ENCODE measurements around the gene FCER2.
"Not testable (repeated sequence)": the region's sequence is repeated elsewhere in the genome, so short reads cannot be mapped to it uniquely, and the experiment has no call there.

The FCER2 gene

GRCh38 chr19:7701654-7702457 lies at the start of gene FCER2:
Gene FCER2, minus strand, starts transcription at chr19:7702131. Its CDS starts 2,371 bp downstream, at chr19:7699760.
- no peak for FAIRE-seq
- DNase-seq (ENCODE audit: low spot score), result no peak

GRCh38 chr19:7751157-7751783 lies 49.3 kb upstream of the FCER2 start:
- DNase-seq (ENCODE audit: low spot score), result no peak

GRCh38 chr19:7748756-7749155 lies 46.8 kb upstream of the FCER2 start:
- DNase-seq (ENCODE audit: low spot score) (no peak), FAIRE-seq (no peak)

More at GRCh38 chr19:7751157-7751783, 49.3 kb upstream of the FCER2 start:
- FAIRE-seq, result no peak

GRCh38 chr19:7748171-7748570 lies 46.2 kb upstream of the FCER2 start:
- DNase-seq (ENCODE audit: low spot score) (no peak), FAIRE-seq (no peak)

- no peak for DNase-seq (ENCODE audit: low spot score)
These were observed 45.3 kb upstream of the FCER2 start, which contains the start of gene CD209 for GRCh38 chr19:7746903-7747884. Gene CD209, minus strand, starts transcription at chr19:7747534. Its CDS starts 23 bp downstream, at chr19:7747511.

GRCh38 chr19:7746306-7746705 lies 44.4 kb upstream of the FCER2 start:
- FAIRE-seq; DNase-seq (ENCODE audit: low spot score): not testable (repeated sequence)

More at GRCh38 chr19:7746903-7747884, 45.3 kb upstream of the FCER2 start, which contains the start of gene CD209:
- FAIRE-seq, result no peak

GRCh38 chr19:7744871-7745650 lies 43.1 kb upstream of the FCER2 start:
- DNase-seq (ENCODE audit: low spot score) (no peak), FAIRE-seq (no peak)

GRCh38 chr19:7744199-7744786 lies 42.4 kb upstream of the FCER2 start:
- DNase-seq (ENCODE audit: low spot score) (no peak), FAIRE-seq (no peak)

- FAIRE-seq, result no peak
- DNase-seq (ENCODE audit: low spot score), result no peak
These were observed 41.5 kb upstream of the FCER2 start for GRCh38 chr19:7743425-7743841.

GRCh38 chr19:7742991-7743390 lies 41.1 kb upstream of the FCER2 start:
- no peak for DNase-seq (ENCODE audit: low spot score)

GRCh38 chr19:7742575-7742974 lies 40.6 kb upstream of the FCER2 start:
- no peak for FAIRE-seq
- no peak for DNase-seq (ENCODE audit: low spot score)

More at GRCh38 chr19:7742991-7743390, 41.1 kb upstream of the FCER2 start:
- no peak for FAIRE-seq

- DNase-seq (ENCODE audit: low spot score) (no peak), FAIRE-seq (no peak)
These were observed 38.7 kb upstream of the FCER2 start for GRCh38 chr19:7740682-7741054.

- no peak for DNase-seq (ENCODE audit: low spot score)
- FAIRE-seq, result no peak
These were observed 38.1 kb upstream of the FCER2 start for GRCh38 chr19:7739801-7740681.

GRCh38 chr19:7739211-7739755 lies 37.4 kb upstream of the FCER2 start:
- DNase-seq (ENCODE audit: low spot score), result no peak
- FAIRE-seq, result no peak

- DNase-seq (ENCODE audit: low spot score) (no peak), FAIRE-seq (no peak)
These were observed 36.1 kb upstream of the FCER2 start for GRCh38 chr19:7738023-7738422.

GRCh38 chr19:7737215-7737614 lies 35.3 kb upstream of the FCER2 start:
- DNase-seq (ENCODE audit: low spot score) (no peak), FAIRE-seq (no peak)

- FAIRE-seq, result no peak
- DNase-seq (ENCODE audit: low spot score), result no peak
These were observed 34.2 kb upstream of the FCER2 start for GRCh38 chr19:7736148-7736547.

- FAIRE-seq, result no peak
- DNase-seq (ENCODE audit: low spot score), result no peak
These were observed 32.6 kb upstream of the FCER2 start for GRCh38 chr19:7734220-7735203.

All from RCC 7860 (cell line).